SK-N-SH (cell line): ENCODE data around the gene MAB21L3. TPM values are rescaled to one million over a fixed set of nuclear protein-coding genes. Genes with fewer than 3 reads are reported as not detected.

ENCODE experiments used
- CTCF ChIA-PET: fragments of 300-600, 350-600 bp; formaldehyde crosslinking; extraction: SDS; loops from one replicate; lab custom pipeline; 2021; lab: Yijun Ruan, JAX
- POLR2A ChIA-PET: fragments of 350-600 bp; sonication (Branson Sonifier 250); formaldehyde crosslinking; extraction: SDS; loops from one replicate; lab custom pipeline; 2020; ENCODE audit warnings: antibody characterized with exemption, inconsistent platforms; lab: Yijun Ruan, JAX
- DNase-seq: peaks from one replicate; pipeline ENCODE4 v3.0.0; 2012
- H2AFZ ChIP-seq: fragments of 200-600 bp; sonication (generic); 2 replicates; pipeline ENCODE4 v1.8.1; 2016; ENCODE audit warnings: antibody characterized with exemption, mild to moderate bottlenecking, low read depth
- H3F3A ChIP-seq: fragments of 200-600 bp; sonication (generic); replicated peaks from 2 replicates; pipeline ENCODE3; 2016; ENCODE audit warnings: antibody characterized with exemption, mild to moderate bottlenecking; ENCODE audit not compliant: insufficient read depth
- H3K27ac ChIP-seq, 2 experiments: fragments of 200-500 bp in 1 of 2; fragments of 200-600 bp in 1 of 2; sonication (Bioruptor generic) in 1 of 2; sonication (generic), shearing (Covaris generic) in 1 of 2; 2 replicates each; pipeline versions ENCODE4 v1.5.1 to v1.6.1; 2014 to 2016; ENCODE audit warnings: low read depth in 2 of 2, inconsistent platforms in 1 of 2, low read length in 1 of 2, mild to moderate bottlenecking in 1 of 2, mixed read lengths in 1 of 2
- H3K27me3 ChIP-seq: fragments of 200-600 bp; sonication (generic), shearing (Covaris generic); 2 replicates; pipeline ENCODE4 v1.6.1; 2016; ENCODE audit warnings: mixed run types; ENCODE audit not compliant: insufficient read depth
- H3K36me3 ChIP-seq, 2 experiments: fragments of 200-500 bp in 1 of 2; fragments of 200-600 bp in 1 of 2; sonication (Bioruptor generic) in 1 of 2; sonication (generic) in 1 of 2; replicated peaks in 1 of 2; 2 replicates each; pipeline versions ENCODE3 to v1.5.1; 2014 to 2016; ENCODE audit warnings: low read length in 1 of 2, mild to moderate bottlenecking in 1 of 2; ENCODE audit not compliant: insufficient read depth in 2 of 2, control insufficient read depth in 1 of 2
- H3K4me1 ChIP-seq, 2 experiments: fragments of 200-500 bp in 1 of 2; fragments of 200-600 bp in 1 of 2; sonication (Bioruptor generic) in 1 of 2; sonication (generic), shearing (Covaris generic) in 1 of 2; 2 replicates each; pipeline versions ENCODE4 v1.5.1 to v1.6.1; 2014 to 2016; ENCODE audit warnings: low read depth in 1 of 2, low read length in 1 of 2, mixed run types in 1 of 2; ENCODE audit not compliant: insufficient read depth in 2 of 2, control insufficient read depth in 1 of 2
- H3K4me2 ChIP-seq: fragments of 200-600 bp; sonication (generic), shearing (Covaris generic); 2 replicates; pipeline ENCODE4 v1.6.1; 2017; ENCODE audit warnings: mixed run types
- H3K4me3 ChIP-seq, 2 experiments: fragments of 200-500 bp in 1 of 2; fragments of 200-600 bp in 1 of 2; sonication (Bioruptor generic) in 1 of 2; sonication (generic), shearing (Covaris generic) in 1 of 2; 2 replicates each; pipeline versions ENCODE4 v1.5.1 to v1.8.1; 2014 to 2016; ENCODE audit warnings: low read depth in 2 of 2, inconsistent platforms in 1 of 2, low read length in 1 of 2, mild to moderate bottlenecking in 1 of 2, mixed read lengths in 1 of 2, moderate library complexity in 1 of 2
- H3K79me2 ChIP-seq: fragments of 200-600 bp; sonication (generic); 2 replicates; pipeline ENCODE4 v1.8.1; 2017; ENCODE audit warnings: mild to moderate bottlenecking; ENCODE audit not compliant: insufficient read depth
- H3K9ac ChIP-seq: fragments of 200-600 bp; sonication (generic); 2 replicates; pipeline ENCODE4 v1.6.1; 2017; ENCODE audit warnings: mixed run types
- H3K9me2 ChIP-seq: fragments of 200-600 bp; sonication (generic); 2 replicates; pipeline ENCODE4 v1.6.1; 2017; ENCODE audit warnings: mixed run types
- H3K9me3 ChIP-seq: fragments of 200-600 bp; sonication (generic); 2 replicates; pipeline ENCODE4 v1.6.1; 2017; ENCODE audit warnings: mixed run types, mild to moderate bottlenecking, moderate library complexity
- H4K20me1 ChIP-seq: fragments of 200-600 bp; sonication (generic); 2 replicates; pipeline ENCODE4 v1.6.1; 2017; ENCODE audit warnings: mild to moderate bottlenecking, mixed run types; ENCODE audit not compliant: insufficient read depth
- CHD2 ChIP-seq: fragments of 150-350 bp; IDR thresholded peaks from 2 replicates; pipeline ENCODE4 v1.6.1; 2018; ENCODE audit warnings: low read length; ENCODE audit not compliant: partially characterized antibody
- EP300 ChIP-seq, 2 experiments: IDR thresholded peaks; 2 replicates each; pipeline versions ENCODE4 v1.4.0 to v1.6.1; 2012; ENCODE audit warnings: borderline replicate concordance in 1 of 2, low read depth in 1 of 2, low read length in 1 of 2
- FOSL2 ChIP-seq: IDR thresholded peaks from 2 replicates; pipeline ENCODE4 v1.4.0; 2012; ENCODE audit warnings: low read depth, mild to moderate bottlenecking, moderate library complexity, borderline replicate concordance
- FOXJ3 ChIP-seq: sonication (generic); formaldehyde crosslinking; IDR thresholded peaks from 2 replicates; pipeline ENCODE4 v1.5.1; 2020; ENCODE audit warnings: mild to moderate bottlenecking, missing genetic modification reagents
- FOXM1 ChIP-seq: IDR thresholded peaks from 2 replicates; pipeline ENCODE4 v1.4.0; 2012; ENCODE audit warnings: low read depth, mild to moderate bottlenecking
- IRF3 ChIP-seq: fragments of 150-350 bp; IDR thresholded peaks from 2 replicates; pipeline ENCODE4 v1.6.1; 2016; ENCODE audit warnings: mild to moderate bottlenecking, low read depth, low read length
- MAX ChIP-seq: IDR thresholded peaks from 2 replicates; pipeline ENCODE4 v1.4.0; 2012; ENCODE audit warnings: low read depth
- MXI1 ChIP-seq: IDR thresholded peaks from 2 replicates; pipeline ENCODE4 v1.6.1; 2012; ENCODE audit warnings: mild to moderate bottlenecking, low read depth, low read length, improper control_type of control experiment
- NRF1 ChIP-seq: IDR thresholded peaks from 2 replicates; pipeline ENCODE4 v1.6.1; 2012; ENCODE audit warnings: low read depth, mild to moderate bottlenecking, low read length
- RAD21 ChIP-seq: IDR thresholded peaks from 2 replicates; pipeline ENCODE4 v1.6.1; 2012; ENCODE audit warnings: mild to moderate bottlenecking, low read length
- RCOR1 ChIP-seq: fragments of 150-350 bp; IDR thresholded peaks from 2 replicates; pipeline ENCODE4 v1.6.1; 2017; ENCODE audit warnings: antibody characterized with exemption, low read length
- RXRA ChIP-seq: IDR thresholded peaks from 2 replicates; pipeline ENCODE4 v1.4.0; 2012; ENCODE audit warnings: low read depth, mild to moderate bottlenecking, borderline replicate concordance
- SIN3A ChIP-seq: IDR thresholded peaks from 2 replicates; pipeline ENCODE4 v1.6.1; 2012; ENCODE audit warnings: low read depth, mild to moderate bottlenecking, low read length, moderate library complexity, borderline replicate concordance
- SMC3 ChIP-seq: IDR thresholded peaks from 2 replicates; pipeline ENCODE4 v1.6.1; 2012; ENCODE audit warnings: low read depth, low read length, improper control_type of control experiment
- TCF12 ChIP-seq: IDR thresholded peaks from 2 replicates; pipeline ENCODE4 v1.4.0; 2012
- TEAD4 ChIP-seq: IDR thresholded peaks from 2 replicates; pipeline ENCODE4 v1.4.0; 2012; ENCODE audit warnings: mild to moderate bottlenecking, borderline replicate concordance; ENCODE audit not compliant: insufficient read depth
- USF1 ChIP-seq: IDR thresholded peaks from 2 replicates; pipeline ENCODE4 v1.4.0; 2012; ENCODE audit warnings: low read depth, borderline replicate concordance
- USF2 ChIP-seq: fragments of 150-350 bp; IDR thresholded peaks from 2 replicates; pipeline ENCODE4 v1.6.1; 2017; ENCODE audit warnings: antibody characterized with exemption, low read length, low read depth, borderline replicate concordance
- WGBS: methylation state at CpG from one replicate; pipeline ENCODE4 v1.1.6; 2017; ENCODE audit warnings: low lambda C conversion rate; 5-methylcytosine and 5-hydroxymethylcytosine counted together
- polyA plus RNA-seq, 3 experiments: library from polyadenylated mRNA; depleted of rRNA; stranded (reverse); fragments of >200 nt; gene quantifications; 2 replicates each; pipeline ENCODE4 v1.2.3, GENCODE V29; 2012

MAB21L3 gene
- polyA plus RNA-seq, 1 of the 3 experiments (the other 2 are of a cell fraction), result not detected

- Histone ChIP-seq H3K27ac (no peak overlapping the region; a peak in 1 of 4 replicates), H3K9me2 (no peaks in the 10 kb centered on the region), H3F3A (no peaks in the 10 kb centered on the region), H2AFZ (no peak overlapping the region), H4K20me1 (no peaks in the 10 kb centered on the region), H3K9ac (no peak overlapping the region), H3K79me2 (no peaks in the 10 kb centered on the region), H3K36me3 (no peaks in the 10 kb centered on the region), H3K9me3 (no peaks in the 10 kb centered on the region), H3K4me2 (no peak overlapping the region), H3K4me3 (no peak overlapping the region), H3K4me1 (peaks cover 0 to 16% of the 10 kb centered on the region in 2 experiments; a peak in 1 of 4 replicates), H3K27me3 (no peaks in the 10 kb centered on the region; the same call in 1 of the 2 replicates)
- POLR2A ChIA-PET, result no interaction called here
- CTCF ChIA-PET, result interaction anchor here (1.4 kb wide), 1 partner anchor 305 kb away, joined by 5 read pairs; no protein-coding TSS in a partner anchor
- no peak for DNase-seq
- TF ChIP-seq NRF1, result no peak
- no peak for TF ChIP-seq FOSL2
- no peak for TF ChIP-seq CHD2
- no peak for TF ChIP-seq SMC3
- TF ChIP-seq MAX, result no peak
- no peak for TF ChIP-seq SIN3A
- TF ChIP-seq USF2, result no peak
- no peak for TF ChIP-seq USF1
- no peak for TF ChIP-seq FOXJ3 (CRISPR knock-in tag)
- no peak for TF ChIP-seq TEAD4
- no peak for TF ChIP-seq FOXM1
- TF ChIP-seq MXI1, result no peak
- TF ChIP-seq RCOR1, result no peak
- no peak for TF ChIP-seq RXRA
- no peak for TF ChIP-seq RAD21
- TF ChIP-seq TCF12, result no peak
- no peak for TF ChIP-seq IRF3
- no peak for TF ChIP-seq EP300 (IDR thresholded peaks at IDR 0.05; ENCODE audit: borderline replicate concordance in 1 of 2, low read depth in 1 of 2, low read length in 1 of 2)
- WGBS, result 51% methylated on average over 3 of the region's 3 CpGs
These were observed 68.8 kb downstream of the MAB21L3 start for GRCh38 chr1:116179964-116180363.
